Liver (tissue), 9 donors: Measurements from ENCODE around the gene TAL1. TPM values are rescaled to one million over a fixed set of nuclear protein-coding genes. Genes with fewer than 3 reads are reported as not detected.
"Not testable (repeated sequence)": the region's sequence is repeated elsewhere in the genome, so short reads cannot be mapped to it uniquely, and the experiment has no call there.

Experiments used
- DNase-seq: peaks from one replicate; pipeline ENCODE4 v3.0.0-alpha.2; 2017; ENCODE audit warnings: low spot score
- H3K27ac ChIP-seq, 2 donors: one replicate each; pipeline ENCODE4 v1.7.0; 2013; ENCODE audit warnings: inconsistent platforms in 2 of 2, low read length in 2 of 2, control low read depth in 1 of 2, low read depth in 1 of 2, mild to moderate bottlenecking in 1 of 2
- H3K27me3 ChIP-seq, 4 donors: one replicate each; pipeline versions ENCODE4 v1.6.1 to v1.7.0; 2013; ENCODE audit warnings: low read length in 3 of 4, inconsistent platforms in 1 of 4, mild to moderate bottlenecking in 1 of 4, moderate library complexity in 1 of 4; ENCODE audit not compliant: control insufficient read depth in 4 of 4, insufficient read depth in 4 of 4
- H3K36me3 ChIP-seq, 4 donors: one replicate each; pipeline versions ENCODE4 v1.6.1 to v1.7.0; 2013; ENCODE audit warnings: low read length in 3 of 4, mild to moderate bottlenecking in 3 of 4, low read depth in 1 of 4, moderate library complexity in 1 of 4; ENCODE audit not compliant: control insufficient read depth in 4 of 4, insufficient read depth in 3 of 4
- H3K4me1 ChIP-seq, 4 donors: one replicate each; pipeline versions ENCODE4 v1.6.1 to v1.7.0; 2013; ENCODE audit warnings: low read length in 3 of 4, mild to moderate bottlenecking in 3 of 4, moderate library complexity in 1 of 4; ENCODE audit not compliant: control insufficient read depth in 4 of 4, insufficient read depth in 4 of 4
- H3K4me3 ChIP-seq, 3 donors: one replicate each; pipeline versions ENCODE4 v1.6.1 to v1.7.0; 2013; ENCODE audit warnings: low read length in 3 of 3, control low read depth in 1 of 3, low read depth in 1 of 3, mild to moderate bottlenecking in 1 of 3
- H3K9ac ChIP-seq, 2 donors: one replicate each; pipeline ENCODE4 v1.7.0; 2013; ENCODE audit warnings: low read length in 2 of 2, mild to moderate bottlenecking in 2 of 2, moderate library complexity in 2 of 2, control low read depth in 1 of 2, low read depth in 1 of 2
- H3K9me3 ChIP-seq, 4 donors: one replicate each; pipeline versions ENCODE4 v1.6.1 to v1.7.0; 2013; ENCODE audit warnings: low read length in 3 of 4; ENCODE audit not compliant: control insufficient read depth in 4 of 4
- ATF3 ChIP-seq: IDR thresholded peaks from 2 replicates; pipeline ENCODE4 v1.6.1; 2016; ENCODE audit warnings: antibody characterized with exemption
- FOXA1 ChIP-seq: IDR thresholded peaks from 2 replicates; pipeline ENCODE4 v1.6.1; 2016; ENCODE audit warnings: antibody characterized with exemption
- FOXA2 ChIP-seq: IDR thresholded peaks from 2 replicates; pipeline ENCODE4 v1.6.1; 2016; ENCODE audit warnings: antibody characterized with exemption
- HNF4A ChIP-seq, 2 donors: conservative IDR thresholded peaks; 2 replicates each; pipeline ENCODE4 v1.6.1; 2016; ENCODE audit warnings: antibody characterized with exemption in 2 of 2, mild to moderate bottlenecking in 2 of 2
- JUND ChIP-seq, 2 donors: IDR thresholded peaks; 2 replicates each; pipeline ENCODE4 v1.6.1; 2016; ENCODE audit warnings: antibody characterized with exemption in 2 of 2
- NR2F2 ChIP-seq: IDR thresholded peaks from 2 replicates; pipeline ENCODE4 v1.6.1; 2016; ENCODE audit warnings: antibody characterized with exemption
- REST ChIP-seq: IDR thresholded peaks from 2 replicates; pipeline ENCODE4 v1.6.1; 2016; ENCODE audit warnings: antibody characterized with exemption, mild to moderate bottlenecking
- RXRA ChIP-seq, 2 donors: IDR thresholded peaks; 2 replicates each; pipeline ENCODE4 v1.6.1; 2017 to 2018; ENCODE audit warnings: antibody characterized with exemption in 2 of 2, mild to moderate bottlenecking in 1 of 2
- TAF1 ChIP-seq: conservative IDR thresholded peaks from 2 replicates; pipeline ENCODE4 v1.6.1; 2016; ENCODE audit warnings: antibody characterized with exemption, mild to moderate bottlenecking
- ZBTB33 ChIP-seq: IDR thresholded peaks from 2 replicates; pipeline ENCODE4 v1.6.1; 2016; ENCODE audit warnings: antibody characterized with exemption
- WGBS: extraction: QIAGEN DNeasy Blood & Tissue Kit; methylation state at CpG from one replicate; pipeline ENCODE4 v1.1.7; 2013; 5-methylcytosine and 5-hydroxymethylcytosine counted together
- polyA plus RNA-seq, 2 donors: library from polyadenylated mRNA; stranded (reverse) in 1 of 2; unstranded in 1 of 2; fragments of 200-250 nt in 1 of 2; fragments of >200 nt in 1 of 2; fragmentation: Nextera tagmentation in 1 of 2; extraction: Ambion mirVana in 1 of 2; gene quantifications; one replicate each; pipeline versions ENCODE4 v1.2.1 to v1.2.3, GENCODE V29; 2013 to 2015
- total RNA-seq, 2 donors: library from RNA; depleted of rRNA; stranded (reverse); fragments of >200 nt; gene quantifications; one replicate each; pipeline ENCODE4 v1.2.3, GENCODE V29; 2014
- TF ChIP-seq, protein P1 (sequence below): fragments of 150-350 bp; IDR thresholded peaks from 2 replicates; pipeline ENCODE4 v1.5.1; 2017; ENCODE audit warnings: improper control_type of control experiment, low read depth, low read length; ENCODE audit not compliant: missing input control
- TF ChIP-seq, protein P2 (sequence below): IDR thresholded peaks from 2 replicates; pipeline ENCODE4 v1.6.1; 2016; ENCODE audit warnings: antibody characterized with exemption
- donor health status: healthy.
- donor health status: healthy.
- donor health status: healthy.
- donor health status: healthy.
- donor health status: healthy.

TAL1 gene
- total and polyA plus RNA-seq, 4 donors: 0.79 to 184 (median 2.3) TPM

GRCh38 chr1:47194311-47194710 lies 37.7 kb downstream of the TAL1 start:
- Histone ChIP-seq H3K9me3 (no peaks in the 10 kb centered on the region), H3K27ac (no peak overlapping the region), H3K9ac (no peak overlapping the region), H3K27me3 (no peaks in the 10 kb centered on the region), H3K4me3 (no peak overlapping the region), H3K4me1 (peaks cover 0 to 6% (median 3%) of the 10 kb centered on the region in 4 donors), H3K36me3 (no peaks in the 10 kb centered on the region)
- TF ChIP-seq REST (no peak), HNF4A (conservative IDR thresholded peaks at IDR 0.05) (no peak), JUND (IDR thresholded peaks at IDR 0.05) (no peak), ZBTB33 (no peak), NR2F2 (no peak), FOXA1 (no peak), ATF3 (no peak), RXRA (IDR thresholded peaks at IDR 0.05) (no peak), FOXA2 (no peak), TAF1 (no peak)
- TF ChIP-seq, protein P1, sequence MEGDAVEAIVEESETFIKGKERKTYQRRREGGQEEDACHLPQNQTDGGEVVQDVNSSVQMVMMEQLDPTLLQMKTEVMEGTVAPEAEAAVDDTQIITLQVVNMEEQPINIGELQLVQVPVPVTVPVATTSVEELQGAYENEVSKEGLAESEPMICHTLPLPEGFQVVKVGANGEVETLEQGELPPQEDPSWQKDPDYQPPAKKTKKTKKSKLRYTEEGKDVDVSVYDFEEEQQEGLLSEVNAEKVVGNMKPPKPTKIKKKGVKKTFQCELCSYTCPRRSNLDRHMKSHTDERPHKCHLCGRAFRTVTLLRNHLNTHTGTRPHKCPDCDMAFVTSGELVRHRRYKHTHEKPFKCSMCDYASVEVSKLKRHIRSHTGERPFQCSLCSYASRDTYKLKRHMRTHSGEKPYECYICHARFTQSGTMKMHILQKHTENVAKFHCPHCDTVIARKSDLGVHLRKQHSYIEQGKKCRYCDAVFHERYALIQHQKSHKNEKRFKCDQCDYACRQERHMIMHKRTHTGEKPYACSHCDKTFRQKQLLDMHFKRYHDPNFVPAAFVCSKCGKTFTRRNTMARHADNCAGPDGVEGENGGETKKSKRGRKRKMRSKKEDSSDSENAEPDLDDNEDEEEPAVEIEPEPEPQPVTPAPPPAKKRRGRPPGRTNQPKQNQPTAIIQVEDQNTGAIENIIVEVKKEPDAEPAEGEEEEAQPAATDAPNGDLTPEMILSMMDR: no peak
- TF ChIP-seq, protein P2, sequence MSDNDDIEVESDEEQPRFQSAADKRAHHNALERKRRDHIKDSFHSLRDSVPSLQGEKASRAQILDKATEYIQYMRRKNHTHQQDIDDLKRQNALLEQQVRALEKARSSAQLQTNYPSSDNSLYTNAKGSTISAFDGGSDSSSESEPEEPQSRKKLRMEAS: no peak
- DNase-seq: no peak

- not testable (repeated sequence) for H3K9me3 ChIP-seq, H3K27me3 ChIP-seq, H3K27ac ChIP-seq, H3K4me3 ChIP-seq, DNase-seq, H3K9ac ChIP-seq, H3K36me3 ChIP-seq, H3K4me1 ChIP-seq
- WGBS: 88% methylated on average over 10 of the region's 10 CpGs
Measured at GRCh38 chr1:47193496-47193895, 38.5 kb downstream of the TAL1 start.
